Thyroid gland (tissue), 4 donors: ENCODE measurements around the gene PUSL1. TPM values are rescaled to one million over a fixed set of nuclear protein-coding genes. Genes with fewer than 3 reads are reported as not detected.

Experiments used
- DNase-seq, 2 donors: peaks; one replicate each; pipeline ENCODE4 v3.0.0-alpha.2; 2019
- H3K27ac ChIP-seq, 3 donors: fragments of 200-600 bp; sonication (generic); 1 replicate in 2 of 3; 2 replicates in 1 of 3; pipeline ENCODE4 v1.5.1; 2016 to 2019; ENCODE audit warnings: mild to moderate bottlenecking in 1 of 3, moderate library complexity in 1 of 3
- H3K27me3 ChIP-seq: fragments of 200-600 bp; sonication (generic); one replicate; pipeline ENCODE4 v1.5.1; 2019
- H3K36me3 ChIP-seq, 2 donors: fragments of 200-600 bp; sonication (generic); one replicate each; pipeline ENCODE4 v1.5.1; 2016 to 2019
- H3K4me1 ChIP-seq, 2 donors: fragments of 200-600 bp; sonication (generic); one replicate each; pipeline ENCODE4 v1.5.1; 2017 to 2019
- H3K4me3 ChIP-seq, 3 donors: fragments of 200-600 bp; sonication (generic); replicated peaks in 1 of 3; 1 replicate in 2 of 3; 2 replicates in 1 of 3; pipeline ENCODE4 v1.5.1; 2016; ENCODE audit warnings: mild to moderate bottlenecking in 1 of 3
- H3K9me3 ChIP-seq: fragments of 200-600 bp; sonication (generic); one replicate; pipeline ENCODE4 v1.5.1; 2017
- CTCF ChIP-seq, 6 experiments: fragments of 200-600 bp in 3 of 6; fragments of 450-650 bp in 3 of 6; sonication (generic) in 3 of 6; IDR thresholded peaks; one replicate each; pipeline ENCODE4 v1.5.1; 2016 to 2019; ENCODE audit warnings: antibody characterized with exemption in 6 of 6, mild to moderate bottlenecking in 2 of 6, inconsistent platforms in 1 of 6, moderate library complexity in 1 of 6
- POLR2A ChIP-seq, 2 donors: fragments of 450-650 bp; IDR thresholded peaks; one replicate each; pipeline ENCODE4 v1.6.1; 2017; ENCODE audit warnings: antibody characterized with exemption in 2 of 2, mild to moderate bottlenecking in 2 of 2, moderate library complexity in 1 of 2
- WGBS, 2 donors: methylation state at CpG; one replicate each; pipeline ENCODE4 v1.1.5; 2017; 5-methylcytosine and 5-hydroxymethylcytosine counted together
- intact Hi-C: fragments of 100-400 bp; cut with DNase I; formaldehyde crosslinking; loops from one replicate; pipeline ENCODE4 v1.15.1; 2023
- total RNA-seq, 4 donors: library from RNA; depleted of rRNA; stranded (reverse); fragments of >200 nt; gene quantifications; one replicate each; pipeline ENCODE4 v1.2.3, GENCODE V29; 2016

PUSL1 gene
- total RNA-seq, 4 donors from 2014 or later, result 24.0 to 41.4 (median 28.0) TPM

GRCh38 chr1:1312450-1313314 is 4.3 kb downstream of the PUSL1 start:
- H3K4me1 ChIP-seq, result peaks cover 8 to 9% of the 10 kb centered on the region in 2 donors
- no peak overlapping the region for H3K27ac ChIP-seq
- H3K9me3 ChIP-seq, result no peaks in the 10 kb centered on the region
- DNase-seq, result no peak
- no peak overlapping the region for H3K4me3 ChIP-seq
- no peaks in the 10 kb centered on the region for H3K27me3 ChIP-seq
- intact Hi-C loops, result no loop called here
- TF ChIP-seq POLR2A (IDR thresholded peaks at IDR 0.05) (no peak), CTCF (IDR thresholded peaks at IDR 0.05) (no peak)
- peaks cover 41 to 42% of the 10 kb centered on the region in 2 donors for H3K36me3 ChIP-seq
- WGBS, 2 donors, result 92 to 96% methylated on average over 20 to 28 of the region's 49 CpGs

GRCh38 chr1:1313500-1314236 is 5.3 kb downstream of the PUSL1 start:
- H3K36me3 ChIP-seq, result peaks cover 41 to 42% of the 10 kb centered on the region in 2 donors
- no peak overlapping the region for H3K27ac ChIP-seq
- peaks cover 12 to 18% of the 10 kb centered on the region in 2 donors for H3K4me1 ChIP-seq
- TF ChIP-seq POLR2A (IDR thresholded peaks at IDR 0.05), result no peak
- TF ChIP-seq CTCF (IDR thresholded peaks at IDR 0.05), result no peak
- intact Hi-C loops, result no loop called here
- H3K9me3 ChIP-seq, result no peaks in the 10 kb centered on the region
- H3K4me3 ChIP-seq, result no peak overlapping the region
- no peak for DNase-seq
- WGBS, 2 donors, result 93% methylated on average over 8 to 30 of the region's 37 CpGs
- H3K27me3 ChIP-seq, result no peaks in the 10 kb centered on the region

- H3K4me3 ChIP-seq, result no peak overlapping the region
- peaks cover 42 to 46% of the 10 kb centered on the region in 2 donors for H3K36me3 ChIP-seq
- H3K27ac ChIP-seq, result no peak overlapping the region
- no peaks in the 10 kb centered on the region for H3K9me3 ChIP-seq
- TF ChIP-seq CTCF (IDR thresholded peaks at IDR 0.05) (no peak), POLR2A (IDR thresholded peaks at IDR 0.05) (no peak)
- intact Hi-C loops, result no loop called here
- H3K27me3 ChIP-seq, result no peaks in the 10 kb centered on the region
- H3K4me1 ChIP-seq, result peaks cover 10 to 19% of the 10 kb centered on the region in 2 donors
- DNase-seq, result no peak
- WGBS, 2 donors, result 89 to 100% methylated on average over 1 to 6 of the region's 15 CpGs
Measured at GRCh38 chr1:1314237-1314586, 5.8 kb downstream of the PUSL1 start.

GRCh38 chr1:1314678-1315335 is 6.4 kb downstream of the PUSL1 start:
- intact Hi-C loops, result loop anchor here (5.0 kb wide), 1 partner anchor 42 kb away; the partner anchor contains the start of gene MXRA8
- TF ChIP-seq CTCF (IDR thresholded peaks at IDR 0.05), result no peak
- TF ChIP-seq POLR2A (IDR thresholded peaks at IDR 0.05), result no peak
- H3K36me3 ChIP-seq, result peaks cover 42 to 52% of the 10 kb centered on the region in 2 donors

More at GRCh38 chr1:1314678-1315335, 6.4 kb downstream of the PUSL1 start:
- no peaks in the 10 kb centered on the region for H3K27me3 ChIP-seq
- H3K9me3 ChIP-seq, result no peaks in the 10 kb centered on the region
- H3K4me3 ChIP-seq, result no peak overlapping the region
- 92 to 95% methylated on average over 12 to 23 of the region's 23 CpGs for WGBS, 2 donors
- peaks cover 6 to 13% of the 10 kb centered on the region in 2 donors for H3K4me1 ChIP-seq
- DNase-seq, result no peak
- H3K27ac ChIP-seq, result no peak overlapping the region
